DMS 273 treated with DMSO at 0.1 percent for 48 hours (cell line): ENCODE data around the gene ASPDH.
"Not testable (repeated sequence)": the region's sequence is repeated elsewhere in the genome, so short reads cannot be mapped to it uniquely, and the experiment has no call there.

Experiments
- DNase-seq: peaks from one replicate; lab custom pipeline; 2025; lab: John Stamatoyannopoulos, UW

ASPDH gene

DNA sequence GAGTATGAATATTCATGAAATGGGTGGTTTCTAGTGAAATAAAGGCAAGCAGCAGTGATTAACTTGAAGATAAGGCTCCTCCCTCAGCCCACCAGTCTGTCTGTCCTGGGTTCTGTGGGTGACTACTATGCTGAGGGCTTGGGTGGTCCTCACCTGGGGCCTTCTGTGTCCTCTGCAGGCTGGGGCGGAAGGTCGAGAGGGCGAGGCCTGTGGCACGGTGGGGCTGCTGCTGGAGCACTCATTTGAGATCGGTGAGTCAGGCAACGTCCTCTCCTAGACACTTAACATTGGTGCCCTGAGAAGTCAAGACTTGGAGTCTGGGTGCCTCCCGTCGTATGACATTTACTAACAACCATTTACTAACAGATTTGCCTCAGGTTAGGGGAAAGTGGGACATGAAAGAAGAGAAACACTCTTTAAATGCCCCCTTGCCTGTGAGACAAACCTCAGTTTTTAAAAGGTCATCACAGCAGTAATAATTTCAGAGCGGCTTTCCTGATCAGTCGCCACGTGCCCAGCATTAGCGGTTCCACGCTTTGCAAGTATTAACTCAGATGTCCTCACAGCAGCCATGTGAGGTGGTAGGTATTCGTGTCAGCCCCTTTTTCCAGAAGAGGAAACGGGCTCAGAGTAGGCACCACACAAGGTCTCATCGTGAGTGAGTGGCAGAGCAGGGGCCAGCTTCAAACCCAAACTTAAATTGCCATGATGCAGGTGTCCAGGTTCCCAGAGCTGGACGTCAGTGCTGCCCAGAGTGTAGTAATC lies 35.8 kb downstream of the ASPDH start:
- no peak for DNase-seq

DNA sequence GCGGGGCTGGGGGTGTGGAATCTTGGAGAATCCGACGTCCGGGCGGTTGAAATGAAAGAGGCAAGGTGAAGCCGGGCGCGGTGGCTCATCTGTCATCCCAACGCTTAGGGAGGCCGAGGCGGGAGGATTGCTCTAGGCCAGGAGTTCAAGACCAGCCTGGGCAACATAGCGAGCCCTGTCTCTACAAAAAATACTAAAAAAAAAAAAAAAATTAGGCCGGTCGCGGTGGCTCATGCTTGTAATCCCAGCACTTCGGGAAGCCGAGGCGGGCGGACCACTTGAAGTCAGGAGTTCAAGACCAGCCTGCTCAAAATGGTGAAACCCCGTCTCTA lies 36.8 kb downstream of the ASPDH start:
- DNase-seq = no peak

DNA sequence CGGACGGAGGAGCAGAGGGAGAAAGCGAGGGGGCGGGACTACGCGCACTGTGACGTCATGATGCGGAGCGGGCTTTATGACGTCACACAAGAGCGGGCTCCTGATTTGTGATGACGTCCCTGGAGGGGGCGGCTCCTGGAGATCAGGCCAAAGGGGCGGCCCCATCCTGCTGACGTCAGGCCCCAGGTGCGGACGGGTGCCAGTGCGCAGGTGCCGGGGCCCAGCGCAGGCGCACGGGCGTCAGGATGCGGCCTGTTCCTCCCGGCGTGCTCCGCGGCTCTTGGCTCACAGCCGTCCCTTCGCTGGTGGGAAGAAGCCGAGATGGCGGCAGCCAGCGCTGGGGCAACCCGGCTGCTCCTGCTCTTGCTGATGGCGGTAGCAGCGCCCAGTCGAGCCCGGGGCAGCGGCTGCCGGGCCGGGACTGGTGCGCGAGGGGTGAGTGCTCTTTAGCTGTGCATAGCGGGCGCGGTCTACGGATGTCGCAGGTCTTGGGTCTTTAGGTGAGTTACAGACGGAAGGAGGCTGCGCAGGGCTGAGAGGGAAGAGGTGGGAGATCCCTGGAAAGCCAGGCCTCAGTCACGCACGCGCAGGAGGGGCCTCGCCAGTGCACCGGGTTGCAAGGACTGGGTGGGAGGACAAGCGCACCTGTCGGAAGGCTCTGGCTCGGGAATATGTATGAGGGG lies 37.3 kb downstream of the ASPDH start, which contains the start of the genes EMC10 and GARIN5A:
Gene EMC10 (plus strand): TSS at position 284 of the 683 bp plus-strand sequence. CDS start 38 bp downstream, at position 322.
Gene GARIN5A (minus strand): TSS at position 625 of the 683 bp plus-strand sequence. CDS start 460 bp downstream, at position 165.
- DNase-seq = peak; percentile 78

DNA sequence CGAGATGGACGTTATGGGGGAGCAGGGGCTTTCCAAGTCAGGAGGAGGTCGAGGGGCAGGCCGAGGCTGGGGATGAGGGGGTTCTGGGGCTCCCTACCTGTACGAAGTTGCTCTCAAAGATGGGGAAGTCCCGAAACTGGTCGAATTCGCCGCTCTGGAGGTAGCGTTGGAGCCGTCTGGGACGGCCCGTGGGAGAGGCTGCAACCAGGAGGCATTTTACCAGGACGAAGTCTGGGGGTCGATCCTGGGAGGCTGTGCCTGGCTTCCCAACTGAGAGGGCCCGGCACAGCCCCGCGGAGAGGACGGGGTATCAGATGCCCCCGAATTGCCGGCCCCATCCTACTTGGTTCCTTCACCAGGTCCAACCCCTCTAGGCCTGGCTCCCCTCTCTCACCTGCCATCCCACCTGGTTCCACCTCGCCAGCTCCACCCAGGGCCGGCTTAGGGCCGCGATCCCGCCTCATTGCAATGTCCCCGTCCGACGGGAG lies 37.9 kb downstream of the ASPDH start:
- no peak for DNase-seq

DNA sequence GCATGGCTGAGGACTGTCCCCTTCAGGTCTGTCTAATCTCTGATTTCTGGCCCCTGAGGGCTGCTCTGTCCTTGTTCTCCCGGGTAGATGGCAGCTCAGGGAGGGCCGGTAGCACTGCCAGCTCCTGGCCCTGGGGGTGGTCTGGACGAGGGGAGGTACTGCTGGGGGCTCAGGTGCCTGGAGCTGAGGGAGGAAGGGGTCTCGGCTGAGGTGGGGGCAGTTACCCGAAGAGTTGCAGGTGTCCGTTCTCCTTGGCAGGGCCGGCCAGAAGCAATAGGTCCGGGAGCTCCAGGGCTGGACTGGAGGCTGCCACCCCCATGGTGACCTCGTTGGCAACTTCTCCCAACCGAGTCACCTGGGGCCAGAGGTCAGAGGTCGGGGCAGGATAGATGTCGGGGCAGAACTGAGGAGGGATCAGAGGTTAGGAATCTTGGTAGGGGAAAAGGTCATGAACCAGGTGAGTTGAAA lies 38.6 kb downstream of the ASPDH start:
- DNase-seq = no peak

DNA sequence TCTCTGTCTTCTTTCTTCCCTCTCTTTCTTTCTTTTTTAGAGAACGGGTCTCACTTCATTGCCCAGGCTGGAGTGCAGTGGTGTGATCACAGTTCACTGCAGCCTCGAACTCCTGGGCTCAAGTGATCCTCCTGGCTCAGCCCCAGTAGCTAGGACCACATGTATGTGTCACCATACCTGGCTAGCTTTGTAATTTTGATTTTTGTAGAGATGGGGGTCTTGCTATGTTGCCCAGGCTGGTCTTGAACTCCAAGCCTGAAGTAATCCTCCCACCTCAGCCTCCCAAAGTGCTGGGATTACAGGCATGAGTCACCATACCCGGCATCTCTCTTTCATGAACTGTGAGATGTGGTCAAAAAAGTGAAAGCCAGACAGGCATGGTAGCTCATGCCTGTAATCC lies 40.4 kb downstream of the ASPDH start:
- not testable (repeated sequence) for DNase-seq

DNA sequence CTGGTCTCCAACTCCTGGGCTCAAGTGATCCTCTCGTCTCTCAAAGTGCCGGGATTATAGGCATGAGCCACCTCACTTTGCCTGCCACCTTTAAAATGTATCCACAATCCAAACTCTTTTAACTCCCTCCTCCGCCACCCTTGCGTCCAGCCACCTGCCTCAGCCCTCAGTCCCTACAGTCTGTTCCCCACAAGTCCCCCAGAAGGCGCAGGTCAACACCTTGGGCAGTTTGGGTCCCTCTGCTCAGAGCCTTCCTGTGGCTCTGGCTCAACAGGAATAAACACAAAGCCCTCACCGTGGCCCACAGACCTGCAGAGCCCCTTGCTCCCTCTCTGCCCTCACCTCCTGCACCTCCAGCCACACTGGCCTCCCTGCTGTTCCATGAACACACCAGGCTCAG lies 44.9 kb downstream of the ASPDH start:
- DNase-seq = no peak

DNA sequence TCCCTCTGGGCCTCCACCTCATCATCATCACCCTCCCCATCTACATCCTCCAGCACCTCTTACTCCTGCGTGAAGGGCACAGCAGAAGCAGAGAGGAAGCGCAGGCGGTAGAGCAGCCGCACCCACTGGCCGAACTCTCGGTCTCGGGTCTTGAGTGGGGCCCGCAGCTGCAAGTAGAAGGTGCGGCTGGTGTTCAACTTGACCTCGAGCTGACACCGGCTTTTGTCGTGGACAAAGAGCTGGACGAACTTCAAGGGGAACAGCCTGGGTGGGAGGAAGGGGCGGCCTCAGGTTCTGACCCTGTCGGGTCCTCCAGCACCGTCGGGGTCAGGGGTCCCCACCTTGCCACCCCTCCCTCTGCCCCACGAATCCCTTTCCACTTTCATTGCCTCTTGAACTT lies 46.1 kb downstream of the ASPDH start:
- no peak for DNase-seq

DNA sequence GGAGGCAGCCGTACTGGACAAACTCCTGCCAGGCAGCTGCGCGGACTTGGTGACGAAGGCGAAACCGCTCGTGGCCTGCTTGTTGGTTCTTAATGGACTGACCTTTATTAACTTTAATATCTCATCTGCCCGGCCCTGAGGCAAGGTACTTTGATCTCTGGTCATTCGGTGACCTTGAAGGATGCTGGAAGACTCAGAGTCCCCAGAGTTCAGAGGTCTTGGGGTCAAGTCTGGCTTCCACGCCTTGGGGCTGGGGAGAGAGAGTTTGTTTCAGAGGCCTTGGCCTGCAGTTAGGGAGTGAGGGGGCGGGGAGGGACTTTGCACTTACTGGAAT lies 47.0 kb downstream of the ASPDH start:
- DNase-seq = no peak

DNA sequence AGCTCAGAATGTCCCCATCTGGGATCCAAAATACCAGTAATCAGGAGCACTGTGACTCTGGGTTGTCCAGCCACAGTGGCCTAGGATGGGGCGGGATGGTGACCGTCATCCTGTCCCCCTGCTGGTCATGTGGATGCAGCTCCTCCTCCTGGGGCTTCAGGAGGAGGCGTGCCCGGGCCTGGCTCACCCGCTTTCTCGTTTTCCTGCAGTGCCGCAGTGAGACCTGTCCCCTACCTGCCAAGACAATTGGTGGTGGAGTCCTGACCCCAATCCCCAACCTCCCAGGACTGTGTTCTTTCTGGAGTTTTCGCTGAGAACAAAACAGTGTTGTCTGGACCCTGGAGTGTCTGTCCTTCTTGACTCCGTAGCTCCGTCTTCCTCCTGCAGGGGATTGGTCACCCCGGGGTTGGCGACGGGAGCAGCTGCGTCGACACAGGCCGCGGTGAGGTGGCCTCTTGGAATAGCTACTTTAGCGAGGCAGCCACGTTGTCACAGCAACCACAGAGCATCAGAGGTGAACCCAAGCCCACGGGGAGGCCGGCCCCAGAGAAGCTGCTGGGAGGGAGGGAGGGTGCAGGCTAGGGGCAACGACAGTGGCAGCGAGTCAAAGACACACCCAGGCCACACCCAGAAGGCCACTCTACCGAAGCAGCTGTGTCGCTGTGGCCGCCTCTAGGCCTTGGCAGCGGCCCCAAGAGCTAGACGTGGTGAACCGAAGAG lies 47.6 kb downstream of the ASPDH start:
- DNase-seq = no peak

DNA sequence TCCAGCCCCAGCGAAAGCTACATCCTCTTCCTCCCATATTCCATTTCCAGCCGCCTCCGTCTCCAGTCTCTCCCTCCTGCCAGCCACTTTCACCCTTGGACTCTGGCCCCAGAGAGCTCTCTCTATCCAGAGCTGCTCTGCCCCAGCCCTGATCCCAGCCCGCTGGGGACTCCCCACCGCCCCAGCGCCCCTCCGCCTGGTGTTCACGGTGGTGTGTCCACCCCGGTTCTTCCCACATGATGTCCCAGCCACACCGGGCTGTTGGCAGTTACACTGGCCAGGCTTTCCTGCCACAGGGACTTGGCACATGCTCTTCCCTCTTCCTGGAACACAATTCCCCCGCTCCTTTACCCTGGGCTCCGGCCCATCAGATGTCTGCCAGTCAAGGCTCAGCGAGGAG lies 48.7 kb downstream of the ASPDH start:
- DNase-seq = no peak

DNA sequence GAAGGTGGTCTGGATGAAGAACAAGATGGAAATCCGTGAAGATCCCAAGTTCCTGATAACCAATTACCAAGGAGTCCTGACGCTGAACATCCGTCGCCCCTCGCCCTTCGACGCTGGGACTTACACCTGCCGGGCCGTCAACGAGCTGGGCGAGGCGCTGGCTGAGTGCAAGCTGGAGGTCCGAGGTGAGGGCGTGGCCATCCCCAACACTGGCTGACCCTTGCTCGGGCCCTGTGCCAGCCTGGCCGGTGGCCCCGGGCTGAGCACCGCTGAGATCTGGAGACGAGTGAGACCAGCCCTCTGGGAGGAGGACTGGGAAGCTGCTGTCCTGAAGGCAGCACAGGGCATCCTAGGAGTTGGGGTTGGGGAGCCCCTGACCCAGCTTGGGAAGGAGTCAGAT lies 49.4 kb downstream of the ASPDH start:
- DNase-seq = no peak

DNA sequence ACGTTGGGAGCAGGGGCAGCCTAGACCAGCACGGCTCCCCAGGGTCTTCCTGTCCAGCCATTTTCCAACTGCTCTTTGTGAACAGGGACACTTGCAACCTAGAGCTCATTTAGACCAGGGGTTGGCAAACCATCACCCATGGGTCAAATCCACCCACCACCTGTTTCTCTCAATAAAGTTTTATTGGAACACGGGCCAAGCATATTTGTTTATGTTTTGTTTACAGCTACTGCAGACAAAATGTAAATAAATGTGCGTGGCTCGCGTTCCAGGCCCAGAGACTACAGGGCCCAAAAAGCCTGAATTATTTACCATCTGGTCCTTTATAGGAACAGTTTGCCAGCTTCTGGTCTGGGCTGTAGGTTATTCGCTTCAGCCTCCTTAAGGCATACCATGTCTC lies 50.7 kb downstream of the ASPDH start:
- DNase-seq = no peak
